Esophagus squamous epithelium (tissue), 5 donors: ENCODE measurements around the gene C1orf21. TPM values are rescaled to one million over a fixed set of nuclear protein-coding genes. Genes with fewer than 3 reads are reported as not detected.

ENCODE experiments used
- DNase-seq: peaks from one replicate; lab custom pipeline; 2025; lab: John Stamatoyannopoulos, UW
- H3K27ac ChIP-seq, 4 donors: fragments of 200-600 bp; sonication (generic); one replicate each; pipeline ENCODE4 v1.5.1; 2016 to 2019; ENCODE audit warnings: mild to moderate bottlenecking in 1 of 4
- H3K27me3 ChIP-seq, 4 donors: fragments of 200-600 bp; sonication (generic); 1 replicate in 3 of 4; 2 replicates in 1 of 4; pipeline versions ENCODE4 v1.5.1 to v1.6.0; 2017 to 2021; ENCODE audit warnings: antibody characterized with exemption in 1 of 4
- H3K36me3 ChIP-seq, 3 donors: fragments of 200-600 bp; sonication (generic); one replicate each; pipeline ENCODE4 v1.5.1; 2016 to 2019
- H3K4me1 ChIP-seq, 3 donors: fragments of 200-600 bp; sonication (generic); one replicate each; pipeline ENCODE4 v1.5.1; 2017 to 2019
- H3K4me3 ChIP-seq, 4 donors: fragments of 200-600 bp; sonication (generic); 1 replicate in 3 of 4; 2 replicates in 1 of 4; pipeline ENCODE4 v1.5.1; 2016 to 2019; ENCODE audit warnings: mild to moderate bottlenecking in 2 of 4, moderate library complexity in 1 of 4
- H3K9me3 ChIP-seq, 3 donors: fragments of 200-600 bp; sonication (generic); one replicate each; pipeline ENCODE4 v1.5.1; 2016 to 2019
- POLR2A ChIP-seq, 4 donors: fragments of 450-650 bp; IDR thresholded peaks; one replicate each; pipeline ENCODE4 v1.6.1; 2017; ENCODE audit warnings: antibody characterized with exemption in 4 of 4, mild to moderate bottlenecking in 4 of 4, moderate library complexity in 3 of 4
- WGBS, 2 donors: methylation state at CpG; one replicate each; pipeline ENCODE4 v1.1.5; 2018; 5-methylcytosine and 5-hydroxymethylcytosine counted together
- intact Hi-C: fragments of 100-400 bp; cut with DNase I; formaldehyde crosslinking; loops from one replicate; pipeline ENCODE4 v1.15.0; 2022
- total RNA-seq, 4 donors: library from RNA; depleted of rRNA; stranded (reverse); fragments of >200 nt; gene quantifications; one replicate each; pipeline ENCODE4 v1.1.0, GENCODE V29; 2016
- TF ChIP-seq, protein P1 (sequence below), 6 experiments: fragments of 450-650 bp in 4 of 6; fragments of 200-600 bp in 2 of 6; sonication (generic) in 2 of 6; IDR thresholded peaks; one replicate each; pipeline ENCODE4 v1.5.1; 2016 to 2019; ENCODE audit warnings: antibody characterized with exemption in 6 of 6, mild to moderate bottlenecking in 4 of 6, moderate library complexity in 4 of 6
- donor health status: DM: yes; HTN: yes; CAD: no.

C1orf21 gene
- total RNA-seq, 4 donors from 2014 or later = 14.6 to 55.7 (median 36.2) TPM

DNA sequence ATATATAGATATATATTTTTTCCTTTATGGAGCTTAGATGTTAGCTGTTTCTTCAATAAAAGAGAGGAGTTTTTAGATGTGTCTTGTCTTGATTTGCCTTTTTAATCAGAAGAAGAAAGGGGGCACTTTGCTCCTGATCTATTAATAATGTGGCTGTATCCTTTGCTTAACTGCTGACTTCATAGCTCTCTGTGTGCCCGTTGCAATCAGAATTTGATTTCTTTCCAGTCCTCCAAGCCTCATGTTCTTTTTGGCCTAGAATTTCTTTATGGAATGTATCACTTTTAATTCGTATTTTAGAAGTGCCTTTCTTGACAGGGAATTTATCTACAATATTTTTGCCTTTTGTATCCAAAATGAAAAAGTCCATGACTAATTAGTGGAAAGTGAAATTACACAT lies 85.3 kb downstream of the C1orf21 start:
- no peak overlapping the region for H3K4me3 ChIP-seq
- TF ChIP-seq POLR2A (IDR thresholded peaks at IDR 0.05) = no peak
- TF ChIP-seq, protein P1, sequence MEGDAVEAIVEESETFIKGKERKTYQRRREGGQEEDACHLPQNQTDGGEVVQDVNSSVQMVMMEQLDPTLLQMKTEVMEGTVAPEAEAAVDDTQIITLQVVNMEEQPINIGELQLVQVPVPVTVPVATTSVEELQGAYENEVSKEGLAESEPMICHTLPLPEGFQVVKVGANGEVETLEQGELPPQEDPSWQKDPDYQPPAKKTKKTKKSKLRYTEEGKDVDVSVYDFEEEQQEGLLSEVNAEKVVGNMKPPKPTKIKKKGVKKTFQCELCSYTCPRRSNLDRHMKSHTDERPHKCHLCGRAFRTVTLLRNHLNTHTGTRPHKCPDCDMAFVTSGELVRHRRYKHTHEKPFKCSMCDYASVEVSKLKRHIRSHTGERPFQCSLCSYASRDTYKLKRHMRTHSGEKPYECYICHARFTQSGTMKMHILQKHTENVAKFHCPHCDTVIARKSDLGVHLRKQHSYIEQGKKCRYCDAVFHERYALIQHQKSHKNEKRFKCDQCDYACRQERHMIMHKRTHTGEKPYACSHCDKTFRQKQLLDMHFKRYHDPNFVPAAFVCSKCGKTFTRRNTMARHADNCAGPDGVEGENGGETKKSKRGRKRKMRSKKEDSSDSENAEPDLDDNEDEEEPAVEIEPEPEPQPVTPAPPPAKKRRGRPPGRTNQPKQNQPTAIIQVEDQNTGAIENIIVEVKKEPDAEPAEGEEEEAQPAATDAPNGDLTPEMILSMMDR (IDR thresholded peaks at IDR 0.05) = no peak
- H3K4me1 ChIP-seq = peaks cover 0 to 38% (median 0%) of the 10 kb centered on the region in 3 donors
- peak overlapping the region in 2 of 4 donors; percentile 13 to 58 for H3K27ac ChIP-seq
- peaks cover 0 to 16% (median 0%) of the 10 kb centered on the region in 3 donors for H3K36me3 ChIP-seq
- WGBS, 2 donors = 37 to 46% methylated on average over 2 of the region's 2 CpGs
- H3K9me3 ChIP-seq = no peaks in the 10 kb centered on the region
- intact Hi-C loops = no loop called here
- no peak for DNase-seq
- H3K27me3 ChIP-seq = no peaks in the 10 kb centered on the region

DNA sequence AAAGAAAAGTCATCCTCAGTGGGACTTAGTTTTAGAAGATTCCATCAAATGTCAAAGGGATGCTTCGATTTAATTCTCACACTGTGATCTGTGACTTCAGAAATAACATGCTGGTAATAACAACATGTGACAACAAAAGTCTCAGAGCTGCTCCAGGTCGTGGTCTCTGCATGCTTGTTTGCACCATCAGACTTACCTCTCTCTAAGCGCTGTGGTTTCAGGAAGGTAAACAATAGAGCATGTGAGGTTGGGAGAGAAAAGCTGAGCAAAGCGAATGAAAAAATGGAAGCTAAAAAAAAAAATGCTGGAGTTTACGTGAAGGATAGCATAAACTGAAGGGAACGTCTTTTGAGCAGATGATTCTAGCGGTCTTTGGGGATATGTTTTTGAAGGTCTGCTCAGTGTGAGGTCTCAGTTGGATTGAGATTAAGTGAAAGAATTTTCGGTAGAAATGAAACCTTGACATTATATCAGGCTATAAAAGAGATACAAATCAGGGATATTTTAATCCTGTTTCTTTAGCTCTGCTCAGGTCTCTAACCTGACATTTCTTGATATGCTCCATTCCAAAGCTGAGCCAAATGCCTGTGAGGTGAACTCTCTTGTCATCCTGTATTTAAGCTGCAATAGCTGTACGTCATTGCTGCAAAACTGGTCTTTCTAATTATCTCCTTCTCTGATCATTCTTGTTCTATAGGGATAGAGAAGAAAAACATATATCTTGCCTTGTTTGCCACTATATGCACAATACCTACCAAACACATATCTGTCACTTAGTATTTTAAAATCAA lies 86.5 kb downstream of the C1orf21 start:
- intact Hi-C loops = no loop called here
- Histone ChIP-seq H3K27ac (peak overlapping the region in 2 of 4 donors; percentile 40 to 58), H3K36me3 (peaks cover 0 to 28% (median 0%) of the 10 kb centered on the region in 3 donors), H3K27me3 (no peaks in the 10 kb centered on the region), H3K4me3 (no peak overlapping the region), H3K9me3 (no peaks in the 10 kb centered on the region), H3K4me1 (peaks cover 0 to 38% (median 0%) of the 10 kb centered on the region in 3 donors)
- DNase-seq = no peak
- 54 to 71% methylated on average over 9 of the region's 9 CpGs for WGBS, 2 donors
- TF ChIP-seq POLR2A (IDR thresholded peaks at IDR 0.05) = no peak
- TF ChIP-seq, protein P1 (IDR thresholded peaks at IDR 0.05) = no peak

- no peak for DNase-seq
- intact Hi-C loops = no loop called here
- no peak overlapping the region for H3K27ac ChIP-seq
- H3K4me1 ChIP-seq = peaks cover 0 to 41% (median 0%) of the 10 kb centered on the region in 3 donors
- WGBS, 2 donors = 89 to 96% methylated on average over 2 of the region's 2 CpGs
- no peaks in the 10 kb centered on the region for H3K27me3 ChIP-seq
- TF ChIP-seq, protein P1 (IDR thresholded peaks at IDR 0.05) = no peak
- no peak for TF ChIP-seq POLR2A (IDR thresholded peaks at IDR 0.05)
- H3K4me3 ChIP-seq = no peak overlapping the region
- peaks cover 0 to 44% (median 0%) of the 10 kb centered on the region in 3 donors for H3K36me3 ChIP-seq
- no peaks in the 10 kb centered on the region for H3K9me3 ChIP-seq
Observed at GRCh38 chr1:184476187-184476586, 89.4 kb downstream of the C1orf21 start.

DNA sequence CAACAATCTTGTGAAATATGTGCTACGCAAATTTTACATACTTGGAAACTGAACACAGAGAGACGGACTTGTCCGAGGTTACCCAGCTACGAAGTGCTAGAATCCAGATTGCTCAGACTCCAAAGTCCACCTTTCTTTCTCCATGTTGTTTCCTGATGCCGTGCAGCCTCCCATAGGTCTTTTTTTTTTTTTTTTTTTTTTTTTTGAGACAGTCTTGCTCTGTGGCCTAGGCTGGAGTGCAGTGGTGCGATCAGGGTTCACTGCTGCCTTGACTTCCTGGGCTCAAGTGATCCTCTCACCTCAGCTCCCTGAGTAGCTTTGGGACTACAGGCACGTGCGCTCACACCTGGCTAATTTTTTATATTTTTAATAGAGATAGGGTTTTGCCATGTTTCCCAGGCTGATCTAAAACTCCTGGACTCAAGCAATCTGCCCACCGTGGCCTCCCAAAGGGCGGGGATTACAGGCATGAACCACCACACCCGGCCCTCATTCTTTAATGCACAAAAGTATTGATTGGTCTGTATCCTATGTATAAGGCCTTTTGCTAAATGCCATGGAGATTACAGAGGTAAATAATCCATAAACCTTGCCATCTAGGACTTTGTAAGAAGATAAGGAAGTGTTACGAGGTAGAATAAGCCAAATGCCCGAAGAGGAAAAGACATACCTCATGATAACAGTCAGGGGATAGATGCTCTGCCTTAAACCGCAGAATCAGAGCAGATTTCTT lies 92.8 kb downstream of the C1orf21 start:
- Histone ChIP-seq H3K4me3 (no peak overlapping the region), H3K27ac (no peak overlapping the region), H3K36me3 (peaks cover 0 to 47% (median 0%) of the 10 kb centered on the region in 3 donors), H3K9me3 (no peaks in the 10 kb centered on the region), H3K4me1 (peaks cover 15 to 44% (median 17%) of the 10 kb centered on the region in 3 donors), H3K27me3 (no peaks in the 10 kb centered on the region)
- DNase-seq = no peak
- intact Hi-C loops = no loop called here
- 93 to 97% methylated on average over 13 to 14 of the region's 14 CpGs for WGBS, 2 donors
- TF ChIP-seq, protein P1 (IDR thresholded peaks at IDR 0.05) = no peak
- TF ChIP-seq POLR2A (IDR thresholded peaks at IDR 0.05) = no peak

DNA sequence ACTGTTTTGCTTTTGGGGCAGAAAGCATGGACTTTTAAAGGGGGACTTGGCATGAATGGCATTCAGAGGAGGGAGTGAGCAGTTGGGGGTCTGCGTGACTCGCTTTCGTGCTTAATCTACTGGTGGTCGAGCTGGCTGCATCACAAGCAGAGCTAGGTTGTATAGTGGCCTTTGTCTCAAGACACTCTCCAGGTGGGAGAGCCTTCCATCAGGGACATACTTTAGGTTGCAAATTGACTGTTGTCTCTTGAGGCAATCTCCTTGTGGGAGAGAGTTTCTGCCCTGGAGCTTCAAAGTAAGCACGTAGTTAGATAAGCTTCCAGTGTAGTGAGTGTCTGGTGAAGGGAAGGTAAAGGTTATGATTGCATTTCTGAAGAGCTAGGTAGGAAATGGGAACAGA lies 93.9 kb downstream of the C1orf21 start:
- TF ChIP-seq, protein P1 (IDR thresholded peaks at IDR 0.05) = no peak
- no peak for TF ChIP-seq POLR2A (IDR thresholded peaks at IDR 0.05)
- intact Hi-C loops = no loop called here
- Histone ChIP-seq H3K27me3 (no peaks in the 10 kb centered on the region), H3K36me3 (peaks cover 0 to 40% (median 0%) of the 10 kb centered on the region in 3 donors), H3K27ac (peak overlapping the region in 1 of 4 donors; percentile 73), H3K4me3 (no peak overlapping the region), H3K4me1 (peaks cover 22 to 55% (median 25%) of the 10 kb centered on the region in 3 donors), H3K9me3 (no peaks in the 10 kb centered on the region)
- 92 to 96% methylated on average over 4 to 5 of the region's 5 CpGs for WGBS, 2 donors
- no peak for DNase-seq
